Astrocyte of the cerebellum (primary cell): ENCODE data around the gene RMC1.

ENCODE experiments used
- DNase-seq: peaks from one replicate; pipeline ENCODE4 v3.0.0-alpha.2; 2011; ENCODE audit warnings: low read depth
- H3K4me3 ChIP-seq: 2 replicates; pipeline ENCODE4 v1.5.1; 2011; ENCODE audit warnings: mild to moderate bottlenecking, low read depth, low read length, moderate library complexity
- in situ Hi-C: cut with HindIII; loops from 2 replicates; pipeline ENCODE4 v1.10.0; 2017; ENCODE audit warnings: low sequenced_read_pairs
- TF ChIP-seq, protein P1 (sequence below): IDR thresholded peaks from 2 replicates; pipeline ENCODE4 v1.5.1; 2012; ENCODE audit warnings: low read length, low read depth, moderate library complexity, mild to moderate bottlenecking; ENCODE audit errors: missing control alignments

The RMC1 gene

DNA sequence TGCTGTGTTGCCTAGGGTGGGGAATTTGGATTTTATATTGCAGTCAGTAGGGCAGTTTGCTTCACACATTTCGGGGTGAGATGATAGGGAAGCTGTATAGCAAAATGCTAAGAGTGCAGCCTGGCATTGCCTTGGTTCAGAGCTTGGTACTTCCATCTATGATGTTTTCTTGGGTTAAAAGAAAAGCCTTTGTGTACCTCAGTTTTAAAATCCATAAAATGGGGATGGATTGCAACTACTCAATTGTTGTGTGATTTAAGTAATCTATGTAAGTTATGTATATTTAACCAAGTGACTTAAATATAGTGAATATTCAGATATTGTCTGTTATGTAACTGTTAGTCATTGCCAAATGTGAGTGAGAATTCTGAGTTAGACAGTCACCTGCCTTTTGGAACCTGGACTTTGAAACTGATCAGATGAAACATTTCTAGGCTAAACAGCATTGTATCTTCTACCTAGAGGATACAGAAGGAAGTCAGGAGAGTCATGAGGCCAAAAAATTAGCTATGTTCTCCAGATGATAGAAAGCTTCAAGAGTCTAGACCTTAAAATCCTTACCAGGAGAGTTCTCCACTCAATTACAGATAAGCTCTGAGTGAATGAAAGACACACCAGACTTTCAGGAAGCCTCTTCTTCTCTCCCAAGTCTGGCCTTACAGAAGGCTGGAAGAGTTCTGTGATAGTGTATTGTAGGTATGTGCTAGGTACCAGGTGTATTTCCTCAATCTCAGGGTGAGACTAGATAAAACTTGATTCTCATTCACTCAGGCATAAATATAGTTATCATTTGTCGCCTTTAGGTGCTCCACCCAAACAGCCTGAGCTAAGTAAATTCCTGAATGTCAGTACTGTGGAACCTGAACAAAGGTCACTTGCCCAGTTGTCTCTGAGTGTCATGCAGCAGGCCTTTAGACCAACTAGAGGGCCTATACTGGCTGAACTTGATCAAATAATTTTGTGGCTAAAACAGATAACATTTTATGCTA lies 42.7 kb upstream of the RMC1 start:
- no peak for DNase-seq
- in situ Hi-C loops, result no loop called here
- no peak overlapping the region for H3K4me3 ChIP-seq
- TF ChIP-seq, protein P1, sequence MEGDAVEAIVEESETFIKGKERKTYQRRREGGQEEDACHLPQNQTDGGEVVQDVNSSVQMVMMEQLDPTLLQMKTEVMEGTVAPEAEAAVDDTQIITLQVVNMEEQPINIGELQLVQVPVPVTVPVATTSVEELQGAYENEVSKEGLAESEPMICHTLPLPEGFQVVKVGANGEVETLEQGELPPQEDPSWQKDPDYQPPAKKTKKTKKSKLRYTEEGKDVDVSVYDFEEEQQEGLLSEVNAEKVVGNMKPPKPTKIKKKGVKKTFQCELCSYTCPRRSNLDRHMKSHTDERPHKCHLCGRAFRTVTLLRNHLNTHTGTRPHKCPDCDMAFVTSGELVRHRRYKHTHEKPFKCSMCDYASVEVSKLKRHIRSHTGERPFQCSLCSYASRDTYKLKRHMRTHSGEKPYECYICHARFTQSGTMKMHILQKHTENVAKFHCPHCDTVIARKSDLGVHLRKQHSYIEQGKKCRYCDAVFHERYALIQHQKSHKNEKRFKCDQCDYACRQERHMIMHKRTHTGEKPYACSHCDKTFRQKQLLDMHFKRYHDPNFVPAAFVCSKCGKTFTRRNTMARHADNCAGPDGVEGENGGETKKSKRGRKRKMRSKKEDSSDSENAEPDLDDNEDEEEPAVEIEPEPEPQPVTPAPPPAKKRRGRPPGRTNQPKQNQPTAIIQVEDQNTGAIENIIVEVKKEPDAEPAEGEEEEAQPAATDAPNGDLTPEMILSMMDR, result no peak

DNA sequence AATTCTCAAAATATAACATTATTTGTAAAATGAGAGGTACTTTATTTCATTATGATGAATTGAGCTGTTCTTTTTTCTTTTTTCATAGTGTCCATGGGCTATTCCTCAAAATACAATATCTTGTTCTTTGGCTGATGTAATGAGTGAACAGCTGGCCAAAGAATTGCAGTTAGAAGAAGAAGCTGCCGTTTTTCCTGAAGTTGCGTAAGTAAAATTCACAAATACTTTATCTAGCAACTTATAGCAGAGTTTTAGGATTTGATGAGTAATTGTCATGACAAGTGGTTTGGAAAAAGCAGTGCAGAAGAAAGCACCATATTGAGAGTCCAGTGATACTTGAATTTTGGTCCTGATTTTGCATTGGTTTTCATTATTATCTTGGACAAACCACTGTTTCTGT lies 40.4 kb upstream of the RMC1 start:
- H3K4me3 ChIP-seq, result no peak overlapping the region
- in situ Hi-C loops, result no loop called here
- TF ChIP-seq, protein P1, result no peak
- no peak for DNase-seq

DNA sequence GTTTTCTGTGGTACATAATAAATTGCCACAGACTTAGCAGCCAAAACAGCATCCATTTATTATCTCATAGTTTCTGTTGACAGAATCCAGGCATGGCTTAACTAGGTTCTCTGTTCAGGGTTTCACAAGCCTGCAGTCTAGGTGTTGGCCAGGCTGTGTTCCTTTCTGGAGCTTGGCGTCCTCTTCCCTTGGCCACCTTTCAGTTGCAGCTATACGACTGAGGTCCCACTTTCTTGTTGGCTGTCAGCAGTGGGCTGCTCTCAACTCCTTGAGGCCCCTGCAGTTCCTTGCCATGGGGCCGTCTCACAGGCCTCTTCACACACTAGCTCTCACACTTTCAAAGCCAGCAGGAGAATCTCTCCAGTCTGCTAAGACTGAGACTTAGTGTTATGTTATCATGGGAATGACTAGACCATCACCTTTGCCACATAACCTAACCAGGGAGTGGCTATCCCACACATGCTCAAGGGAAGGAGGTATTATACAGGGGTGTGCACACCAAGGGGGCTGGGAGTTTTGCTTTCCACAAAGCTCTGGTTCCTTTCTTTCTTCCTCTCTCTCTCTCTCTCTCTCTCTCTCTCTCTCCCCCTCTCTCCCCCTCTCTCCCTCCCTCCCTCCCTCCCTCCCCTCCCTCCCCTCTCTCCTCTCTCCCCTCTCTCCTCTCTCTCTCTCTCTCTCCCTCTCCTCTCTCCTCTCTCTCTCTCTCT lies 34.4 kb upstream of the RMC1 start:
- in situ Hi-C loops, result no loop called here
- H3K4me3 ChIP-seq, result no peak overlapping the region
- TF ChIP-seq, protein P1, result no peak
- DNase-seq, result no peak

DNA sequence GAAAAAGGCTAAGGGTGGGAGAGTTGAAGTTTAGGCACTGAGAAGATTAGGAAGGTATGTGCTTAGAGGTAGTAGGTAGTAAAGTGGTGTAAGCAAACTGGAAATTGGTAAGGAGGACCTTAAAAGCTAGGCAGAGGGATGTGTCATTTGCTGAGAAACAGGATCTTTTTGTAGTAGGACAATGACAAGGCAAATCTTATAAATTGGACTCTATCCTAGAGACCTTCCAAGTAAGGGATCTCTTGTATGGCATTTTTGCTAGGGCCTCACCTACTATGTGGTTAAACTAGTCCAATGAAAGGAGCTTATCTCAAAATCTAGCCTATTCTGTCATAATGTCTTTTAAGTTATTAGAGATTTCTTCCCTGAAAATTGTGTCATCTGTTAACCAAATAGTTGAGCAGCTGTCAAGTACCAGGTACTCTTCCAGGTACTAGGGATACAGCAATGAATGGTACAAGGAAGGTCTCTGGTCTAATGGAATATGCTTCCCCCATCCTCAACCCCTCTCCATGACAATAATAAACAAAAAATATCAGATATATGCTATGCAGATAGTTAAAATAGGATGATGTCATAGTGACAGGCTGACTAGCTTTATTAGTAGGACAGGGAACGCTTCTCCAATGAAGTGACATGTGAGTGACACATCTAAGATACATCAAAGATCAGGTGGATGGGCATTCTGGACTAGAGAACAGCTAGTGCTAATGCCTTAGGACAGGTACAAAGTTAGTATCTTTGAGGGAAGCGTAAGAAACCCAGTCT lies 32.5 kb upstream of the RMC1 start:
- TF ChIP-seq, protein P1, result no peak
- DNase-seq, result no peak
- no peak overlapping the region for H3K4me3 ChIP-seq
- in situ Hi-C loops, result no loop called here

DNA sequence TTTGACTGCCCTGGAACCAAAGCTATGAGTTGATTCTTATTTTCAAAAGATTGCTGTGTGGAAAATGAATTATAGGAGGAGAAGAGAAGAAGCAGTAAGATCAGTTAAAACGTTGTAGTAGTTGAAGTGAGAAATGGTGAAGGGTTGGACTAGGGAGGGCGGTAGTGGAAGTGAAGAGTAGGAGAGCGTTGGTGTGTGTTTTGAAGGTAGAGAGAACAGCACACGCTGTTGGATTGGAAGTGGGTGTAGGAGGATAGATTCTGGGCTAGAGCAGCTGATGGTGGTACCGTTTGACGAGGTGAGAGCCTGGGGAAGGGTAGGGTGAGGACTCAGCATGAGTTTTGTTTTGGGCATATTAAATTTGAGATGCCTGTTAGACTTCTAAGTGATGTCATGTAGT lies 31.8 kb upstream of the RMC1 start:
- in situ Hi-C loops, result no loop called here
- H3K4me3 ChIP-seq, result no peak overlapping the region
- TF ChIP-seq, protein P1, result no peak
- DNase-seq, result no peak

DNA sequence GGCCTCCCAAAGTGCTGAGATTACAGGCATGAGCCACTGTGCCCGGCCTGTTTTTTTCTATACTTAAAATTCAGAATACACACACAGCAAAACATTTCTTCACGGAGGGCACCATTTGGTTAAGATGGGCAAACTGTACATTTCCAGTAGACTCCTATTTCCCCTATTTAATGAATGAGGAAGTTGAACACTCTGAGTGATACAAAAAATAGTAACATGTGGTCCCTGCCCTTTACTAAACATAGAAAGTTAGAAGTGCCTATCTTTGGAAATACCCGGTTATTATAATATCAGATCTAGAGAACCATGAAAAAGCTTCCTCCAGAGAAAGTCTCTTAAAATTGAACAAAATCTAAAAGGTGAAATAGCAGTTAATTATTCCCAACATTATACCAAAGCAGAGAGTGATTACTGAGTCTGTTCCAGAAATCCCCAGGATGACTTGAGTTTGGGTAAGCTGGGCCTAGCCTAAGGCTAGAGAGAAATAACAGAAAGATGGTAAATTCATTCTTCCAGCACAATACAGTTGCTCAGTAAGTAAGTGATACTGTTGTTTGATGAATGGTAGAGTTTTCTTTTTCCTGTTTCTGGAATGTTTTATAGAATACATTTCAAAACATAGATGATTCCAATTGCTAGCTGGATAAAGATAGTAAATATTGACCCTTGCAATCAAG lies 23.3 kb upstream of the RMC1 start:
- DNase-seq, result no peak
- in situ Hi-C loops, result no loop called here
- TF ChIP-seq, protein P1, result no peak
- no peak overlapping the region for H3K4me3 ChIP-seq
